Esophagus muscularis mucosa (tissue), 4 donors: ENCODE results near the gene AGTPBP1. TPM values are rescaled to one million over a fixed set of nuclear protein-coding genes. Genes with fewer than 3 reads are reported as not detected.

Source experiments
- DNase-seq: peaks from one replicate; pipeline ENCODE4 v3.0.0-alpha.2; 2017; ENCODE audit errors: extremely low spot score
- H3K27ac ChIP-seq, 4 donors: fragments of 200-600 bp; sonication (generic); replicated peaks in 1 of 4; 1 replicate in 3 of 4; 2 replicates in 1 of 4; pipeline ENCODE4 v1.5.1; 2016 to 2019; ENCODE audit warnings: mild to moderate bottlenecking in 1 of 4
- H3K27me3 ChIP-seq, 4 donors: fragments of 200-600 bp; sonication (generic); one replicate each; pipeline versions ENCODE4 v1.5.1 to v1.6.0; 2016 to 2019
- H3K36me3 ChIP-seq, 4 donors: fragments of 200-600 bp; sonication (generic); one replicate each; pipeline ENCODE4 v1.5.1; 2016 to 2019
- H3K4me1 ChIP-seq, 4 donors: fragments of 200-600 bp; sonication (generic); one replicate each; pipeline ENCODE4 v1.5.1; 2016 to 2019
- H3K4me3 ChIP-seq, 4 donors: fragments of 200-600 bp; sonication (generic); 1 replicate in 2 of 4; 2 replicates in 2 of 4; pipeline ENCODE4 v1.5.1; 2016 to 2019; ENCODE audit warnings: mild to moderate bottlenecking in 4 of 4, moderate library complexity in 1 of 4
- H3K9me3 ChIP-seq, 4 donors: fragments of 200-600 bp; sonication (generic); 1 replicate in 3 of 4; 2 replicates in 1 of 4; pipeline ENCODE4 v1.5.1; 2016 to 2019
- CTCF ChIP-seq, 3 experiments: fragments of 200-600 bp in 2 of 3; fragments of 450-650 bp in 1 of 3; sonication (generic) in 2 of 3; IDR thresholded peaks; one replicate each; pipeline ENCODE4 v1.5.1; 2017 to 2019; ENCODE audit warnings: antibody characterized with exemption in 3 of 3, mild to moderate bottlenecking in 2 of 3, moderate library complexity in 1 of 3
- EP300 ChIP-seq: sonication (generic); formaldehyde crosslinking; IDR thresholded peaks from one replicate; pipeline ENCODE4 v1.6.1; 2017; ENCODE audit warnings: antibody characterized with exemption
- POLR2A ChIP-seq: fragments of 450-650 bp; IDR thresholded peaks from one replicate; pipeline ENCODE4 v1.6.1; 2017; ENCODE audit warnings: antibody characterized with exemption, moderate library complexity, mild to moderate bottlenecking, low read depth
- POLR2AphosphoS5 ChIP-seq, 2 donors: sonication (generic); formaldehyde crosslinking; IDR thresholded peaks; one replicate each; pipeline ENCODE4 v1.6.1; 2017; ENCODE audit warnings: antibody characterized with exemption in 2 of 2
- WGBS: methylation state at CpG from one replicate; pipeline ENCODE4 v1.1.5; 2018; 5-methylcytosine and 5-hydroxymethylcytosine counted together
- intact Hi-C: fragments of 100-400 bp; cut with DNase I; formaldehyde crosslinking; loops from one replicate; pipeline ENCODE4 v1.15.1; 2023
- total RNA-seq, 4 donors: library from RNA; depleted of rRNA; stranded (reverse); fragments of >200 nt; gene quantifications; one replicate each; pipeline versions ENCODE4 v1.1.0 to v1.2.1, GENCODE V29; 2016

The AGTPBP1 gene
- total RNA-seq, 4 donors from 2014 or later = 15.9 to 25.3 (median 24.1) TPM

GRCh38 chr9:85516455-85516854 lies 225.3 kb downstream of the AGTPBP1 start:
- DNase-seq = no peak
- Histone ChIP-seq H3K27me3 (peaks cover 0 to 16% (median 0%) of the 10 kb centered on the region in 4 donors), H3K4me1 (no peaks in the 10 kb centered on the region), H3K27ac (no peak overlapping the region), H3K36me3 (no peaks in the 10 kb centered on the region), H3K9me3 (no peaks in the 10 kb centered on the region), H3K4me3 (no peak overlapping the region)
- 70% methylated on average over 10 of the region's 10 CpGs for WGBS
- intact Hi-C loops = no loop called here
- TF ChIP-seq POLR2AphosphoS5 (IDR thresholded peaks at IDR 0.05) (no peak), CTCF (IDR thresholded peaks at IDR 0.05) (no peak), EP300 (no peak), POLR2A (no peak)

GRCh38 chr9:85515021-85515420 lies 226.7 kb downstream of the AGTPBP1 start:
- intact Hi-C loops = no loop called here
- DNase-seq = no peak
- Histone ChIP-seq H3K9me3 (no peaks in the 10 kb centered on the region), H3K27ac (no peak overlapping the region), H3K4me1 (no peaks in the 10 kb centered on the region), H3K27me3 (peaks cover 0 to 13% (median 0%) of the 10 kb centered on the region in 4 donors), H3K4me3 (no peak overlapping the region), H3K36me3 (no peaks in the 10 kb centered on the region)
- WGBS = 95% methylated on average over 4 of the region's 4 CpGs
- TF ChIP-seq POLR2A (no peak), CTCF (IDR thresholded peaks at IDR 0.05) (no peak), POLR2AphosphoS5 (IDR thresholded peaks at IDR 0.05) (no peak), EP300 (no peak)

GRCh38 chr9:85514256-85514655 lies 227.5 kb downstream of the AGTPBP1 start:
- H3K4me3 ChIP-seq = no peak overlapping the region
- H3K27ac ChIP-seq = no peak overlapping the region
- H3K36me3 ChIP-seq = no peaks in the 10 kb centered on the region
- no peak for TF ChIP-seq CTCF (IDR thresholded peaks at IDR 0.05)
- no peak for TF ChIP-seq EP300
- no peak for TF ChIP-seq POLR2AphosphoS5 (IDR thresholded peaks at IDR 0.05)
- no peak for TF ChIP-seq POLR2A
- H3K27me3 ChIP-seq = peaks cover 0 to 7% (median 0%) of the 10 kb centered on the region in 4 donors
- no peak for DNase-seq
- intact Hi-C loops = no loop called here
- H3K4me1 ChIP-seq = no peaks in the 10 kb centered on the region
- 77% methylated on average over 7 of the region's 8 CpGs for WGBS
- H3K9me3 ChIP-seq = no peaks in the 10 kb centered on the region

- TF ChIP-seq CTCF (IDR thresholded peaks at IDR 0.05) (no peak), EP300 (no peak)
- no peaks in the 10 kb centered on the region for H3K4me1 ChIP-seq
- H3K27me3 ChIP-seq = peaks cover 0 to 6% (median 0%) of the 10 kb centered on the region in 4 donors
- H3K36me3 ChIP-seq = no peaks in the 10 kb centered on the region
- no peak overlapping the region for H3K4me3 ChIP-seq
- no peak for DNase-seq
- no peak overlapping the region for H3K27ac ChIP-seq
- no peaks in the 10 kb centered on the region for H3K9me3 ChIP-seq
- intact Hi-C loops = no loop called here
These were observed 230.0 kb downstream of the AGTPBP1 start for GRCh38 chr9:85511746-85512145.

GRCh38 chr9:85510830-85511504 lies 230.8 kb downstream of the AGTPBP1 start:
- Histone ChIP-seq H3K9me3 (no peaks in the 10 kb centered on the region), H3K4me3 (no peak overlapping the region), H3K4me1 (no peaks in the 10 kb centered on the region), H3K27ac (no peak overlapping the region), H3K36me3 (no peaks in the 10 kb centered on the region), H3K27me3 (peaks cover 0 to 6% (median 0%) of the 10 kb centered on the region in 4 donors)
- WGBS = 90% methylated on average over 3 of the region's 6 CpGs
- no peak for DNase-seq
- TF ChIP-seq EP300 (no peak), CTCF (IDR thresholded peaks at IDR 0.05) (no peak), POLR2A (no peak), POLR2AphosphoS5 (IDR thresholded peaks at IDR 0.05) (no peak)
- intact Hi-C loops = no loop called here
